Limb (tissue), 2 donors: ENCODE results near the gene ZNF774.
"Not testable (repeated sequence)": the region's sequence is repeated elsewhere in the genome, so short reads cannot be mapped to it uniquely, and the experiment has no call there.

Source experiments
- DNase-seq, 2 donors: peaks; one replicate each; pipeline ENCODE4 v3.0.0-alpha.2; 2016; ENCODE audit errors: extremely low spot score in 2 of 2

Gene ZNF774

GRCh38 chr15:90345857-90346256 is 6.2 kb upstream of the ZNF774 start:
- no peak for DNase-seq

GRCh38 chr15:90347431-90348065 is 4.5 kb upstream of the ZNF774 start:
- DNase-seq = not testable (repeated sequence)

- no peak for DNase-seq
These were observed 3.6 kb upstream of the ZNF774 start for GRCh38 chr15:90348456-90348855.

GRCh38 chr15:90349072-90349471 is 3.0 kb upstream of the ZNF774 start:
- no peak for DNase-seq

GRCh38 chr15:90349821-90350220 is 2.3 kb upstream of the ZNF774 start:
- no peak for DNase-seq

GRCh38 chr15:90351479-90352106 is 491 bp upstream of the ZNF774 start:
- DNase-seq = no peak

GRCh38 chr15:90354986-90355385 is 2.9 kb downstream of the ZNF774 start:
- DNase-seq = no peak

GRCh38 chr15:90358124-90359033 is 6.3 kb downstream of the ZNF774 start:
- DNase-seq = no peak

- DNase-seq = no peak
These were observed 8.7 kb downstream of the ZNF774 start for GRCh38 chr15:90360746-90361145.

- no peak for DNase-seq
These were observed 10.8 kb downstream of the ZNF774 start for GRCh38 chr15:90362936-90363212.

GRCh38 chr15:90364251-90364650 is 12.2 kb downstream of the ZNF774 start:
- no peak for DNase-seq

- DNase-seq = no peak
These were observed 13.5 kb downstream of the ZNF774 start for GRCh38 chr15:90365414-90366055.

- no peak for DNase-seq
These were observed 15.5 kb downstream of the ZNF774 start for GRCh38 chr15:90367576-90367975.

GRCh38 chr15:90375071-90375470 is 23.0 kb downstream of the ZNF774 start:
- DNase-seq = no peak

- DNase-seq = no peak
These were observed 24.7 kb downstream of the ZNF774 start for GRCh38 chr15:90376789-90377188.

GRCh38 chr15:90379263-90379662 is 27.2 kb downstream of the ZNF774 start:
- DNase-seq = no peak

- DNase-seq = no peak
These were observed 29.4 kb downstream of the ZNF774 start for GRCh38 chr15:90381515-90381914.

GRCh38 chr15:90382320-90382719 is 30.2 kb downstream of the ZNF774 start:
- DNase-seq = no peak

- no peak for DNase-seq
These were observed 34.1 kb downstream of the ZNF774 start for GRCh38 chr15:90386221-90386620.

- DNase-seq = peak; percentile 93 to 98
These were observed 35.7 kb downstream of the ZNF774 start, which contains the start of gene IQGAP1 for GRCh38 chr15:90387534-90388461. Gene IQGAP1 (plus strand): TSS chr15:90388242. CDS start chr15:90388342, 100 bp downstream.
